CD4-positive, alpha-beta T cell (primary cell): Measurements from ENCODE around the gene LMNTD2. TPM values are rescaled to one million over a fixed set of nuclear protein-coding genes. Genes with fewer than 3 reads are reported as not detected.
A peak's percentile ranks its signal among the peaks of the same experiment; 100 is the strongest.

Experiments used
- ATAC-seq: fragments of 200-7000 bp; cut with Tn5 transposase; one replicate; pipeline ENCODE4 v1.10.0; 2022; ENCODE audit warnings: mild to moderate bottlenecking; ENCODE audit not compliant: poor library complexity
- CTCF ChIA-PET: fragments of 350-600 bp; sonication (Branson Sonifier 250); formaldehyde crosslinking; loops from one replicate; lab custom pipeline; 2021; ENCODE audit warnings: antibody characterized with exemption, inconsistent platforms; lab: Charles Lee
- POLR2A ChIA-PET: fragments of 350-600 bp; sonication (Branson Sonifier 250); formaldehyde crosslinking; loops from one replicate; lab custom pipeline; 2021; ENCODE audit warnings: antibody characterized with exemption, inconsistent platforms; lab: Charles Lee
- DNase-seq, 14 experiments: peaks; one replicate each; pipeline ENCODE4 v3.0.0-alpha.2; 2013 to 2020; ENCODE audit warnings: mixed read lengths in 2 of 14
- H3K27ac ChIP-seq, 2 donors: one replicate each; pipeline versions ENCODE4 v1.5.1 to v1.7.0; 2013; ENCODE audit warnings: low read length in 2 of 2, low read depth in 1 of 2, mild to moderate bottlenecking in 1 of 2
- H3K27me3 ChIP-seq, 2 experiments: 1 replicate in 1 of 2; 2 replicates in 1 of 2; pipeline versions ENCODE4 v1.6.1 to v1.7.0; 2013; ENCODE audit warnings: low read length in 2 of 2, control low read depth in 1 of 2, mild to moderate bottlenecking in 1 of 2, moderate library complexity in 1 of 2; ENCODE audit not compliant: insufficient read depth in 2 of 2, control insufficient read depth in 1 of 2
- H3K36me3 ChIP-seq: one replicate; pipeline ENCODE4 v1.6.1; 2013; ENCODE audit warnings: low read length, control low read depth; ENCODE audit not compliant: insufficient read depth
- H3K4me1 ChIP-seq: one replicate; pipeline ENCODE4 v1.6.1; 2013; ENCODE audit warnings: low read length, control low read depth; ENCODE audit not compliant: insufficient read depth
- H3K4me3 ChIP-seq: one replicate; pipeline ENCODE4 v1.5.1; 2013; ENCODE audit warnings: mild to moderate bottlenecking, low read length, moderate library complexity
- H3K9me3 ChIP-seq, 2 experiments: 1 replicate in 1 of 2; 2 replicates in 1 of 2; pipeline versions ENCODE4 v1.6.1 to v1.7.0; 2013; ENCODE audit warnings: low read length in 2 of 2, mild to moderate bottlenecking in 2 of 2, control low read depth in 1 of 2, moderate library complexity in 1 of 2; ENCODE audit not compliant: control insufficient read depth in 1 of 2, insufficient read depth in 1 of 2
- H3K27ac Mint-ChIP-seq: one replicate; pipeline ENCODE4 v1.8.0; 2020; ENCODE audit warnings: mixed read lengths
- H3K27me3 Mint-ChIP-seq: one replicate; pipeline ENCODE4 v1.8.0; 2021; ENCODE audit warnings: mixed read lengths
- H3K36me3 Mint-ChIP-seq: one replicate; pipeline ENCODE4 v1.8.0; 2021; ENCODE audit warnings: low read depth, mixed read lengths
- H3K4me1 Mint-ChIP-seq: one replicate; pipeline ENCODE4 v1.8.0; 2021; ENCODE audit warnings: low read depth, mixed read lengths
- H3K4me3 Mint-ChIP-seq: one replicate; pipeline ENCODE4 v1.8.0; 2020; ENCODE audit warnings: mild to moderate bottlenecking, mixed read lengths
- H3K9me3 Mint-ChIP-seq: one replicate; pipeline ENCODE4 v1.8.0; 2020; ENCODE audit warnings: mixed read lengths
- CTCF ChIP-seq: fragments of 200-600 bp; IDR thresholded peaks from one replicate; pipeline ENCODE4 v1.8.0; 2022; ENCODE audit warnings: antibody characterized with exemption, mild to moderate bottlenecking
- intact Hi-C, 2 experiments: fragments of 100-400 bp; cut with DNase I in 1 of 2; cut with micrococcal nuclease in 1 of 2; formaldehyde crosslinking; loops; one replicate each; pipeline versions ENCODE4 v1.15.1 to v1.9.0; 2023 to 2025; cut with DNase I, micrococcal nuclease
- total RNA-seq, 174 experiments: library from RNA in 2 of 174; stranded (reverse) in 2 of 174; gene quantifications; one replicate each; pipeline ENCODE4 v1.2.3 and lab custom pipeline; 2021 to 2026

Gene LMNTD2
- total RNA-seq, 2 experiments from 2014 or later = 8.2 to 10.3 TPM

DNA sequence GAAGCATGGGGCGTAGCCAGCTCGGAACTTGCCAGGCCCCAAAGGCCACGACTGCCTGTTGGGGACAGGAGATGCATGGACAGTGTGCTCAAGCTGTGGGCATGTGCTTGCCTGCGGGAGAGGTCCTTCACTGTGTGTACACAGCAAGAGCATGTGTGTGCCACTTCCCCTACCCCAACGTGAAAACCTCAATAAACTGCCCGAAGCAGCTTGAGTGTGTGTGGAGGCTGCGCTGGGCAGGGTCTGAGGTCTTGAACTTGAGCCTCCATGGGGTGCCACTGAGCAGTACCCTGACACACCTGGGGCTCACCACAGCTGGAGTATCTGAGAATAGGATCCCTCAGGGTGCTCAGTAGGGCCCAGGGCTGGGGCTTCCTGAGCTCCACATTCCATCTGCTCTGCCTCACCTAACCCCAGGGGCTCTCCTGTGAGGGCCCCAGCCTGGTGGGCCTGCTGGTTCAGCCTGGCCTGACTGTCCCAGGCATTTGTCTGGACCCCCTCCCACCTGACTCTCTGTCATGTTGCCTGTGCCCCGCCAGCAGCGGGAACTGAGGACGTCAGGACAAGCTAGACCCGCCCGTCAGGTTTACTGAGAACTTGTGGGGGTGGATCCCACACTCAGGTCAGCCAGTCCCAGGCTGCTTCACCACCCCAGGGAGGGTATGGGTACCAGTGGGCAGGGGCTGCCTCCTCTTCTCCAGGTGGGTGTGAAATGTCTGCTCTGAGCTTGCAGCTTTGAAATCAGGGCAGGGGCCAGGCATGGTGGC lies 3.5 kb upstream of the LMNTD2 start:
- Mint-ChIP-seq H3K4me3 (peak overlapping the region; percentile 48), H3K36me3 (peaks cover 9% of the 10 kb centered on the region), H3K9me3 (no peaks in the 10 kb centered on the region), H3K27ac (no peak overlapping the region), H3K4me1 (peaks cover 16% of the 10 kb centered on the region), H3K27me3 (no peaks in the 10 kb centered on the region)
- H3K4me1 ChIP-seq = peaks cover 34% of the 10 kb centered on the region
- H3K36me3 ChIP-seq = peaks cover 10% of the 10 kb centered on the region
- peak in 1 of 14 experiments; percentile 26 for DNase-seq
- ATAC-seq = no peak
- no peak for TF ChIP-seq CTCF
- intact Hi-C loops = loop anchor here in 1 of 2 experiments (10.0 kb wide), 1 partner anchor 131 kb away; the partner anchor contains the start of genes DEAF1 and TMEM80
- H3K4me3 ChIP-seq = no peak overlapping the region
- no peak overlapping the region for H3K27ac ChIP-seq
- no peaks in the 10 kb centered on the region for H3K27me3 ChIP-seq
- CTCF ChIA-PET = no interaction called here
- H3K9me3 ChIP-seq = no peaks in the 10 kb centered on the region
- POLR2A ChIA-PET = interaction anchor here (3.9 kb wide), 1 partner anchor 12 kb away, joined by 25 read pairs; the partner anchor contains the start of gene PHRF1

DNA sequence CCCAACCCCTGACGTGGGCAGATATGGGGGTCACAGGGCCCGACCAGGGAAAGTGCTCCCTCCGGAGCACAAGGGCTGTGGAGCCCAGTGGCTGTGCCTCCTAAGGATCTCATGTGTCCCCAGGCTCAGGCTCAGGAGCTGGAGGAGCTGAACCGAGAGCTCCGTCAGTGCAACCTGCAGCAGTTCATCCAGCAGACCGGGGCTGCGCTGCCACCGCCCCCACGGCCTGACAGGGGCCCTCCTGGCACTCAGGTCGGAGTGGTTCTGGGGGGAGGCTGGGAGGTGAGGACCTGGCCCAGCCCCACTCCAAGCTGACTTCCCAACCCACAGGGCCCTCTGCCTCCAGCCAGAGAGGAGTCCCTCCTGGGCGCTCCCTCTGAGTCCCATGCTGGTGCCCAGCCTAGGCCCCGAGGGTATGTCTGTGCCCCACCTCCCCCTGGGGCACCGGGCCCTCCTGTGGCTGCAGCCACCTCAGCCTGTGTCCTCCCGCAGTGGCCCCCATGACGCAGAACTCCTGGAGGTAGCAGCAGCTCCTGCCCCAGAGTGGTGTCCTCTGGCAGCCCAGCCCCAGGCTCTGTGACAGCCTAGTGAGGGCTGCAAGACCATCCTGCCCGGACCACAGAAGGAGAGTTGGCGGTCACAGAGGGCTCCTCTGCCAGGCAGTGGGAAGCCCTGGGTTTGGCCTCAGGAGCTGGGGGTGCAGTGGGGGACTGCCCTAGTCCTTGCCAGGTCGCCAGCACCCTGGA lies 2.7 kb upstream of the LMNTD2 start:
- Mint-ChIP-seq H3K27me3 (no peaks in the 10 kb centered on the region), H3K9me3 (no peaks in the 10 kb centered on the region), H3K4me1 (peaks cover 16% of the 10 kb centered on the region), H3K36me3 (peaks cover 9% of the 10 kb centered on the region), H3K4me3 (peak overlapping the region; percentile 48), H3K27ac (no peak overlapping the region)
- no peak for TF ChIP-seq CTCF
- ChIA-PET CTCF (no interaction called here), POLR2A (interaction anchor here (2.1 to 3.9 kb wide), 2 partner anchors 12 kb away, joined by 12 to 25 read pairs; partner anchors contain the start of gene PHRF1)
- Histone ChIP-seq H3K36me3 (peaks cover 10% of the 10 kb centered on the region), H3K4me3 (no peak overlapping the region), H3K27ac (no peak overlapping the region), H3K9me3 (no peaks in the 10 kb centered on the region), H3K27me3 (no peaks in the 10 kb centered on the region), H3K4me1 (peaks cover 35% of the 10 kb centered on the region)
- ATAC-seq (no peak), DNase-seq (no peak)
- intact Hi-C loops = loop anchor here in 1 of 2 experiments (10.0 kb wide), 1 partner anchor 132 kb away; the partner anchor contains the start of genes DEAF1 and TMEM80

- Histone ChIP-seq H3K4me3 (peak overlapping the region; percentile 60), H3K9me3 (no peaks in the 10 kb centered on the region), H3K27me3 (no peaks in the 10 kb centered on the region), H3K36me3 (peaks cover 10% of the 10 kb centered on the region), H3K27ac (no peak overlapping the region), H3K4me1 (peaks cover 33% of the 10 kb centered on the region)
- Mint-ChIP-seq H3K36me3 (peaks cover 9% of the 10 kb centered on the region), H3K27me3 (no peaks in the 10 kb centered on the region), H3K4me1 (peaks cover 13% of the 10 kb centered on the region), H3K9me3 (no peaks in the 10 kb centered on the region), H3K27ac (no peak overlapping the region), H3K4me3 (peak overlapping the region; percentile 93)
- no peak for TF ChIP-seq CTCF
- DNase-seq = peak in 1 of 14 experiments; percentile 38
- intact Hi-C loops = loop anchor here in 1 of 2 experiments (10.0 kb wide), 1 partner anchor 133 kb away; the partner anchor contains the start of genes DEAF1 and TMEM80
- ChIA-PET POLR2A (interaction anchor here (1.2 to 2.1 kb wide), 3 partner anchors 13 to 184 kb away, joined by 3 to 12 read pairs (median 4); partner anchors contain the start of gene PHRF1), CTCF (no interaction called here)
- no peak for ATAC-seq
These were observed 1.6 kb upstream of the LMNTD2 start for GRCh38 chr11:562046-562645.
